Endothelial cell of hepatic sinusoid (primary cell): ENCODE measurements around the gene ITIH2.
"Not testable (repeated sequence)": the region's sequence is repeated elsewhere in the genome, so short reads cannot be mapped to it uniquely, and the experiment has no call there.

Source experiments
- in situ Hi-C: cut with HindIII; loops from 2 replicates; pipeline ENCODE4 v1.10.0; 2017; ENCODE audit warnings: low sequenced_read_pairs

The ITIH2 gene

DNA sequence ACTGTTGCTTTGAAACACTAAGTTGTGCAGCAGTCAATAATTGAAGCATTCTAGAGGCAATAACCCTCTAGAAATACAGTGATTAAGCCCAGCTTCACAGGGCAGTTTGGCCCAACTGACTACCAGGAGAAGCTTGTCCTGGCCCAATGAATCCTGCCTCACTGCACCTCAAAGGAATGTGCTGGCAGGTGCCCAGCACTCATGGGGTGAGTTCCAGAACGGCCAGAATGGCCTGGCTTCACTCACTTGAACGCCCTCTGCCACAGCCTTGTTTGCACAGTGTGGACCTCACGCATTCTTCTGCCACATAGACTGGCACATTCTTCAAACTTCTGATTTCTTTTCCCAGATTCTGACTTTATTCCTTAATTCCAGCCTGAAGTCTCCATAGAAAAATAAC lies 6.6 kb upstream of the ITIH2 start:
- in situ Hi-C loops: no loop called here

DNA sequence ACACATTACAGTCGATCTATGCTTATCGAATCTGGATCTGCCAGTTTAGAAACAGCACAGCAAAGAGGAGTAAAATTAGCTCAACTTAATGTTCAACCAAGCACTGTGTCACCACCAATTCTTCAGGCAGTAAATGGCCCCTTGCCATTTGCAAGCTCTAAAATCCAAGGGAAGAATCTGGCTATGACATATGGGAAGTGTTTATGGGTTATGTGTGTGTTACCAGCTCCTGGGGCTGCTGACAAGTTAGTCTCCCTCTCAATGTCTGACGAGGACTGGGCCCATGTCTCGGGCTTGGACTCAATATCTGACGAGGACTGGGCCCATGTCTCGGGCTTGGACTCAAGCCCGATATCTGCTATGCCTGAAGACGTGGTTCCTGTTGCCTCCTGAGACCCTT lies 5.7 kb upstream of the ITIH2 start:
- in situ Hi-C loops: no loop called here

- in situ Hi-C loops: no loop called here
Measured at GRCh38 chr10:7700577-7701125, 2.5 kb upstream of the ITIH2 start.

DNA sequence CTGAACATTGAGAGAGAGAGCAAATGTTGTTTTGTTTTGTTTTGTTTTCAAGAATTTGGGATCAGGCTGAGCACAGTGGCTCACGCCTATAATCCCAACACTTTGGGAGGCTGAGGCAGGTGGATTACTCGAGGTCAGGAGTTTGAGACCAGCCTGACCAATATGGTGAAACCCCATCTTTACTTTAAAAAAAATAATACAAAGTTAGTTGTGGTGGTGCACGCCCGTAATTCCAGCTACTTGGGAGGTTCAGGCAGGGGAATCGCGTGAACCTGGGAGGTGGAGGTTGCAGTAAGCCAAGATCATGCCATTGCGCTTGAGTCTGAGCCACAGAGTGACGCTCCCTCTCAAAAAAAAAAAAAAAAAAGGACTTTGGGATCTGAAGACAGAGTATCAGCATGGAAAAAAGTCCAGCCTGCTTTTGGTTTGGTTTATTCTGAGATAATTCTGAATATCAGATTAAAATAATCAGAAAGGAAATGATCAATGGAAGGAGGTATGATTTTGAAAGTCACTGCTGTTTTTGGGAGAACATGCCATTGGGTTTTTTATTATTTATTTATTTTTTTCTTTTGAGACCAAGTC lies 1.9 kb upstream of the ITIH2 start:
- in situ Hi-C loops: no loop called here

DNA sequence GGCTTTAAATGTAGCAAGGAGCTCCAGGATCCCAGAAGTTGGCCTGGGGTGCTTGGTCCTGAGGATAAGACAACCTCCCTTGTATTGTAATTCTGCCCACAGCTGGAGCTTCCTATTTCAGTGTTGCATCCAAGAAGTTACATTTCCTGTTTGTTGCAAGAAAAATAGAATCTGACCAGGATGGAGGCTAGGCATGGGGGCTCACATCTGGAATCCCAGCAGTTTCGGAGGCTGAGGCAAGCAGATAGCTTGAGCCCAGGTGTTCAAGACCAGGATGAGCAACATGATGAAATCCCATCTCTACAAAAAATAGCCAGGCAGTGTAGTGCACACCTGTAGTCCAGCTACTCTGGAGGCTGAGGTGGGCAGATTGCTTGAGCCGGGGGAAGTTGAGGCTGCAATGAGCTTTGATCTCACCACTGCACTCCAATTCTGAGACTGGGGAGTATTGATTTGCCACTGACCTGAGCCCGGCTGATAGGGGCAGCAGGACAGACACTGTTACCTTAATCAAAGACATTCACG lies 766 bp upstream of the ITIH2 start:
- in situ Hi-C loops: no loop called here

DNA sequence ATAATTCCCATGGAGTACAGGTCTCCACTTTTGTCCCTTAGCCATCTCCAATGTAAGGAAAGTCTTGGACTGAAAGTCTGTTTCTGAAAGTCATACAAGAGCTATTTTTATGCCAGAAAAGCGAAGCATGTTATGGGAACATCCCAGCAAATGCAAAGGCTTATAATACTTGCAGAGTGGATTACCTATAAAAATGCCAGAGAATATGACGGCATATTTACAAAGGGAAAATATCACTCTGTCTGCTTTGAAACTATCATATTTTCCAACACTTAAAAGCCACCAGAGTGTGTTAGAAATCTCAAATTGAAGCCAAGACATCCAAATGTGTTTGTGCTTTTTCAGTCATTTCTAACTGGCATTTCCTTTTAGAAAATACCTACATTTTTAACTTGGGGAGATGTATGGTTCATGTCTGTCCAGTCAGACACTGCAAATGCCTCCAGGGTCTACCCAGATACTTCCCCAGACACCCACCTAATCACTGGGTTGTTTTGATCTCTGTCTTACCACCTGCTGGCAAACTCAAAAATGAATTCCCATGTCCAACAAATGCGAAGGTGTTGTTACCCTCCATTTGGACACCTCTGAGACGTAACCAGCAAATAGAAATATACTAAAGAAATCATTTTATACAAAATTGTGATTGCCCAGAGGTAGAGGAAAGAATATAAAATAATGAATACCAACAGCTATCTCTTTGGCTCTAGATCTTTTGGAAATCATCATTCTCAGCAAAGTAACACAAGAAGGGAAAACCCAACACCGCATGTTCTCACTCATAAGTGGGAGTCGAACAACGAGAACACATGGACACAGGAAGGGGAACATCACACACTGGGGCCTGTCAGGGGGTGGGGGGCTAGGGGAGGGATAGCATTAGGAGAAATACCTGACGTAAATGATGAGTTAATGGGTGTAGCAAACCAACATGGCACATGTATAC lies 1.2 kb downstream of the ITIH2 start:
- in situ Hi-C loops: no loop called here

- in situ Hi-C loops: no loop called here
Measured at GRCh38 chr10:7705341-7705740, 2.2 kb downstream of the ITIH2 start.

GRCh38 chr10:7706534-7707073 lies 3.5 kb downstream of the ITIH2 start:
- in situ Hi-C loops: no loop called here

GRCh38 chr10:7707102-7707501 lies 4.0 kb downstream of the ITIH2 start:
- in situ Hi-C loops: no loop called here

DNA sequence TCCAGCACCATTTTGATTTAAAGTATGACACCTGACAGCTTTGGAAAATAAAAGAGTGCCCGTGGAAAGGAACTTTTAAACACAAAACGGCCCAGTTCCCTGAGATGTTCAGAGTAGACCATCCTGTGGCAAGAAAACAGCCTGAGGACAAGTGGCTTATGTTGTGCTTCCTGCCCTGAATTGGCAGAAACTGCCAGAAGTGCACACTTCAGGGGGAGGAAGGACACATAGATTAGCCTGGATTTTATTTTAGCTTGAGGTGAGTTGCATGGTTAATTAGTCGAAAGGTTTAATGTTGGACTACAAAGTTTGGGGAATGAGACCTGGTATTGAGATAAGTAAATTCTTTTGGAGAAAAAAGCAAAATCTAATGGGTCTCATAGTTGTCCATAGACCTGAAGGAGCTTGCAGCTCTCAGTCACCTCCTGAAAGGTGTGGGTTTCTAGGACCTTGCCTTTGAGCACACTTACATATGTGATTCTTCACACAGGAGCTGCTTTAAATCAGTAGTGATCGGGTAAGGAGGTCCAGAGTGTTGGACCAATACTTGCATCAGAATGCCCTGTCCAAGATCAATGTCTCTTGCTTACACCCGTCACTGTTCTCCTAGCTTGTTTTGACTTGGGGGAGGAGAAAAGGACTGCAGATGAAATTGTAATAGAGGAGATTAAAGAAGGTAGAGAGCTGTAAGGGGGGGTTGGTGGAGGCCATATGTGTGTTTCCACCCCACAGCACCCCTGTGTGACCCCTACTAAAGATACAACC lies 4.9 kb downstream of the ITIH2 start:
- in situ Hi-C loops: no loop called here

GRCh38 chr10:7708832-7709231 lies 5.7 kb downstream of the ITIH2 start:
- in situ Hi-C loops: no loop called here

- in situ Hi-C loops: no loop called here
Measured at GRCh38 chr10:7710446-7710845, 7.3 kb downstream of the ITIH2 start.

- in situ Hi-C loops: not testable (repeated sequence)
Measured at GRCh38 chr10:7711075-7711474, 8.0 kb downstream of the ITIH2 start.

- in situ Hi-C loops: no loop called here
Measured at GRCh38 chr10:7715515-7715914, 12.4 kb downstream of the ITIH2 start.

DNA sequence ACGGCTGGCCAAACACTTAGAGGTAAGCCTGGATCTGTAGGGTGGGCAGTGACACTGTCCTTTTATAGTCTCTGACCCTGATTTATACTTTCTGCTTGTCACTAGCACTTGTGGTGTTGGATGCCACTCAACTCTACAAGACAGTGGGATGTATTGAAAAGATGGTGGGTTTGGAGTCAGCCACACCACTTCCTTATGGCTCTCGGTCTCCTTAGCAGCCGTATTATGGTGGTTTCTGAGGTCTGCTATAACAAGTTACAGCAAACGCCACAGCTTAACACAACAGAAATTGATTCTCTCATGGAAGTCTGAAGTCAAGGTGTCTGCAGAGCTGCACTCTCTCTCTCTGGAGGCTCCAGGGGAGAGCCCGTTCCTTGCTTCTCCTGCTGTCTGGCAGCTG lies 14.7 kb downstream of the ITIH2 start:
- in situ Hi-C loops: no loop called here

GRCh38 chr10:7718685-7719084 lies 15.6 kb downstream of the ITIH2 start:
- in situ Hi-C loops: no loop called here

DNA sequence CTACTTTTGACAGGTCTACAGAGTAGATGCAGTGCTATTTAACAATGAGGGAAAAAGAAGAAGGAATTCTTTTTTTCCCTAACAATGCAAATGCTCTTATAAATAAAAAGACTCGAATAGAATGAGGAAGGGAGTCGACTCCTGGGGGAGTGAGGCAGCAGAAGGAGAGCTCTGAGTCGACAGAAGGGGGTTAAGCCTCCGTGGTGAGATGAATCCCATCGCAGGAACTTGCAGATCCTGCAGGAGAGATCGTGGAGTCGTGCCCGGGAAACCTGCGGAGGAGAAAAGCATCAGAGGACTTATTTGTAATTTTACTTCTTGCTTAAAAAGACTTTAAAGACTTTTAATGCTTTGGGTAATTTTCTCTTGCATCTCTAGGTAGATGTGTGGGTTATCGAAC lies 17.4 kb downstream of the ITIH2 start:
- in situ Hi-C loops: no loop called here

DNA sequence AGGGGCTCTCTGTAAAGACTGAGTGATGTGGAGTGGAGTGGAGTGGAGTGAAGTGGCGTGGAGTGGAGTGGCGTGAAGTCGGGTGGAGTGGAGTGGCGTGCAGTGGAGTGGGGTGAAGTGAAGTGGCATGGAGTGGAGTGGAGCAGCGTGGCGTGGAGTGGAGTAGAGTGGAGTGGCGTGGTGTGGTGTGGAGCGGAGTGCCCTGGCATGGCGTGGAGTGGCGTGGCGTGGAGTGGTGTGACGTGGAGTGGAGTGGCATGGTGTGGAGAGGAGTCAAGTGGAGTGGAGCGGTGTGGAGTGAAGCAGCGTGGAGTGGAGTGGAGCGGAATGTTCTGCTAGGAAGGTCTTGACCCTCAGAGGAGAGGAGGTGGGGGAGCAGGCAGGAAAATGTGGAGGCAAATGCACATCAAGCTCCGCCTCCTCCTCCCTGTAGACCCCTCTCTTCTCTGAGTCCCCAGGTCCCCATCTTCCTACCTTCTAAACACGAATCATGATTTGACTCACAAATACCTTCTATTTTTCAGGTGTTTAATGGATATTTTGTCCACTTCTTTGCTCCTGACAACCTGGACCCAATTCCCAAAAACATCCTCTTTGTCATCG lies 19.9 kb downstream of the ITIH2 start:
- in situ Hi-C loops: no loop called here

GRCh38 chr10:7734821-7735220 lies 31.7 kb downstream of the ITIH2 start:
- in situ Hi-C loops: no loop called here
